Panc1 (cell line): ENCODE data around the gene AGFG1. TPM values are rescaled to one million over a fixed set of nuclear protein-coding genes. Genes with fewer than 3 reads are reported as not detected.

ENCODE experiments used
- ATAC-seq: fragments of 200-7000 bp; cut with Tn5 transposase; 2 replicates; pipeline ENCODE4 v1.9.1; 2020; ENCODE audit warnings: mild to moderate bottlenecking, moderate library complexity
- BruUV-seq: library from RNA; stranded (reverse); fragments of 400-500 nt; replicated peaks from 2 replicates; lab custom pipeline; 2021; lab: Mats Ljungman, UMichigan
- CTCF ChIA-PET: fragments of 300-600 bp; sonication (Branson Sonifier 250); formaldehyde crosslinking; loops from one replicate; lab custom pipeline; 2022; ENCODE audit warnings: antibody characterized with exemption; lab: Charles Lee
- POLR2A ChIA-PET: fragments of 300-600 bp; sonication (Branson Sonifier 250); formaldehyde crosslinking; loops from one replicate; lab custom pipeline; 2022; ENCODE audit warnings: antibody characterized with exemption; lab: Charles Lee
- DNase-seq: peaks from one replicate; pipeline ENCODE4 v3.0.0-alpha.2; 2010; ENCODE audit warnings: low read depth, low spot score
- H3K27ac ChIP-seq: 2 replicates; pipeline ENCODE4 v1.5.1; 2011; ENCODE audit warnings: mild to moderate bottlenecking, low read length, inconsistent platforms
- H3K27me3 ChIP-seq: fragments of 200-500 bp; sonication (Bioruptor generic); 2 replicates; pipeline ENCODE4 v1.6.0; 2014; ENCODE audit warnings: low read length, inconsistent platforms; ENCODE audit not compliant: control insufficient read depth, insufficient read depth
- H3K36me3 ChIP-seq: fragments of 200-500 bp; sonication (Bioruptor generic); 2 replicates; pipeline ENCODE4 v1.5.1; 2014; ENCODE audit warnings: inconsistent platforms, mild to moderate bottlenecking, low read length, moderate library complexity; ENCODE audit not compliant: control insufficient read depth, insufficient read depth
- H3K4me1 ChIP-seq: 2 replicates; pipeline ENCODE4 v1.5.1; 2011; ENCODE audit warnings: inconsistent platforms, mild to moderate bottlenecking, low read length, moderate library complexity; ENCODE audit not compliant: control insufficient read depth, insufficient read depth
- H3K4me3 ChIP-seq, 2 experiments: 2 replicates each; pipeline ENCODE4 v1.5.1; 2011 to 2012; ENCODE audit warnings: low read depth in 2 of 2, low read length in 2 of 2, mild to moderate bottlenecking in 2 of 2, inconsistent platforms in 1 of 2, moderate library complexity in 1 of 2
- H3K9me3 ChIP-seq: fragments of 200-500 bp; sonication (Bioruptor generic); 2 replicates; pipeline ENCODE4 v1.5.1; 2014; ENCODE audit warnings: low read depth, mild to moderate bottlenecking, inconsistent platforms, low read length, moderate library complexity; ENCODE audit not compliant: control insufficient read depth, insufficient read depth
- POLR2AphosphoS5 ChIP-seq: IDR thresholded peaks from 2 replicates; pipeline ENCODE4 v1.6.1; 2012; ENCODE audit warnings: mild to moderate bottlenecking, low read depth, low read length, moderate library complexity
- SIN3A ChIP-seq: IDR thresholded peaks from 2 replicates; pipeline ENCODE4 v1.6.1; 2012; ENCODE audit warnings: low read depth, mild to moderate bottlenecking, low read length, moderate library complexity, borderline replicate concordance; ENCODE audit not compliant: insufficient read depth
- TCF7L2 ChIP-seq: IDR thresholded peaks from 2 replicates; pipeline ENCODE4 v1.6.1; 2011; ENCODE audit warnings: mild to moderate bottlenecking, low read depth, low read length, inconsistent platforms
- in situ Hi-C: cut with HindIII; loops from 2 replicates; pipeline ENCODE4 v1.10.0; 2016; ENCODE audit warnings: low sequenced_read_pairs, low pct_unique_long_range_greater_than_20kb
- intact Hi-C: fragments of 100-400 bp; cut with micrococcal nuclease; formaldehyde crosslinking; loops from one replicate; pipeline ENCODE4 v1.10.0; 2022; ENCODE audit not compliant: unreplicated experiment
- total RNA-seq: library from RNA; stranded (reverse); gene quantifications from one replicate; pipeline ENCODE4 v1.2.1, GENCODE V29; 2021; ENCODE audit not compliant: unreplicated experiment
- TF ChIP-seq, protein P1 (sequence below): fragments of 450-650 bp; IDR thresholded peaks from 2 replicates; pipeline ENCODE4 v1.5.1; 2017; ENCODE audit warnings: mild to moderate bottlenecking
- TF ChIP-seq, protein P2 (sequence below), 2 experiments: IDR thresholded peaks; 2 replicates each; pipeline ENCODE4 v1.6.1; 2011 to 2012; ENCODE audit warnings: low read depth in 2 of 2, control low read depth in 1 of 2, low read length in 1 of 2, mild to moderate bottlenecking in 1 of 2, moderate library complexity in 1 of 2; ENCODE audit not compliant: insufficient read depth in 1 of 2

AGFG1 gene
- total RNA-seq, 1 experiment from 2014 or later, result 98.5 TPM

DNA sequence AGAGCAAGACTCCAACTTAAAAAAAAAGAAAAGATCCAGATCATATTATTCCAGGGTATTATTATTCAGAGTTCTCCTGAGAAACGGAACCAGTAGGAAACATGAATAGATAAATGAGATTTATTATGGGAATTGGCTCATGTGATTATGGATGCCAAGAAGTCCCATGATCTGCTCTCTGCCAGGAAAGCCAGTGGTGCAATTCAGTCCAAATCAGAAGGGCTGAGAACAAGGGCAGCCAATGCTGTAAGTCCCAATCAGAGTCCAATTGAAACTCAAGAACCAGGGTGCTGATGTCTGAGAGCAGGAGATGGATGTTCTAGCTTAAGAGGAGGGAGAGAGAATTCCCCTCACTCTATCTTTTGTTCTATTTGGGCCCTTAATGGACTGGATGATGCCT lies 134.5 kb downstream of the AGFG1 start:
- DNase-seq (no peak), ATAC-seq (no peak)
- H3K27ac ChIP-seq, result no peak overlapping the region
- no peak overlapping the region for H3K4me3 ChIP-seq
- H3K36me3 ChIP-seq, result no peaks in the 10 kb centered on the region
- H3K9me3 ChIP-seq, result no peaks in the 10 kb centered on the region
- no peaks in the 10 kb centered on the region for H3K4me1 ChIP-seq
- H3K27me3 ChIP-seq, result no peaks in the 10 kb centered on the region; the same call in 1 of the 2 replicates
- intact Hi-C loops, result no loop called here
- in situ Hi-C loops, result no loop called here
- POLR2A ChIA-PET, result no interaction called here
- CTCF ChIA-PET, result no interaction called here
- TF ChIP-seq SIN3A, result no peak
- TF ChIP-seq POLR2AphosphoS5, result no peak
- no peak for TF ChIP-seq TCF7L2
- TF ChIP-seq, protein P1, sequence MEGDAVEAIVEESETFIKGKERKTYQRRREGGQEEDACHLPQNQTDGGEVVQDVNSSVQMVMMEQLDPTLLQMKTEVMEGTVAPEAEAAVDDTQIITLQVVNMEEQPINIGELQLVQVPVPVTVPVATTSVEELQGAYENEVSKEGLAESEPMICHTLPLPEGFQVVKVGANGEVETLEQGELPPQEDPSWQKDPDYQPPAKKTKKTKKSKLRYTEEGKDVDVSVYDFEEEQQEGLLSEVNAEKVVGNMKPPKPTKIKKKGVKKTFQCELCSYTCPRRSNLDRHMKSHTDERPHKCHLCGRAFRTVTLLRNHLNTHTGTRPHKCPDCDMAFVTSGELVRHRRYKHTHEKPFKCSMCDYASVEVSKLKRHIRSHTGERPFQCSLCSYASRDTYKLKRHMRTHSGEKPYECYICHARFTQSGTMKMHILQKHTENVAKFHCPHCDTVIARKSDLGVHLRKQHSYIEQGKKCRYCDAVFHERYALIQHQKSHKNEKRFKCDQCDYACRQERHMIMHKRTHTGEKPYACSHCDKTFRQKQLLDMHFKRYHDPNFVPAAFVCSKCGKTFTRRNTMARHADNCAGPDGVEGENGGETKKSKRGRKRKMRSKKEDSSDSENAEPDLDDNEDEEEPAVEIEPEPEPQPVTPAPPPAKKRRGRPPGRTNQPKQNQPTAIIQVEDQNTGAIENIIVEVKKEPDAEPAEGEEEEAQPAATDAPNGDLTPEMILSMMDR, result no peak
- TF ChIP-seq, protein P2, sequence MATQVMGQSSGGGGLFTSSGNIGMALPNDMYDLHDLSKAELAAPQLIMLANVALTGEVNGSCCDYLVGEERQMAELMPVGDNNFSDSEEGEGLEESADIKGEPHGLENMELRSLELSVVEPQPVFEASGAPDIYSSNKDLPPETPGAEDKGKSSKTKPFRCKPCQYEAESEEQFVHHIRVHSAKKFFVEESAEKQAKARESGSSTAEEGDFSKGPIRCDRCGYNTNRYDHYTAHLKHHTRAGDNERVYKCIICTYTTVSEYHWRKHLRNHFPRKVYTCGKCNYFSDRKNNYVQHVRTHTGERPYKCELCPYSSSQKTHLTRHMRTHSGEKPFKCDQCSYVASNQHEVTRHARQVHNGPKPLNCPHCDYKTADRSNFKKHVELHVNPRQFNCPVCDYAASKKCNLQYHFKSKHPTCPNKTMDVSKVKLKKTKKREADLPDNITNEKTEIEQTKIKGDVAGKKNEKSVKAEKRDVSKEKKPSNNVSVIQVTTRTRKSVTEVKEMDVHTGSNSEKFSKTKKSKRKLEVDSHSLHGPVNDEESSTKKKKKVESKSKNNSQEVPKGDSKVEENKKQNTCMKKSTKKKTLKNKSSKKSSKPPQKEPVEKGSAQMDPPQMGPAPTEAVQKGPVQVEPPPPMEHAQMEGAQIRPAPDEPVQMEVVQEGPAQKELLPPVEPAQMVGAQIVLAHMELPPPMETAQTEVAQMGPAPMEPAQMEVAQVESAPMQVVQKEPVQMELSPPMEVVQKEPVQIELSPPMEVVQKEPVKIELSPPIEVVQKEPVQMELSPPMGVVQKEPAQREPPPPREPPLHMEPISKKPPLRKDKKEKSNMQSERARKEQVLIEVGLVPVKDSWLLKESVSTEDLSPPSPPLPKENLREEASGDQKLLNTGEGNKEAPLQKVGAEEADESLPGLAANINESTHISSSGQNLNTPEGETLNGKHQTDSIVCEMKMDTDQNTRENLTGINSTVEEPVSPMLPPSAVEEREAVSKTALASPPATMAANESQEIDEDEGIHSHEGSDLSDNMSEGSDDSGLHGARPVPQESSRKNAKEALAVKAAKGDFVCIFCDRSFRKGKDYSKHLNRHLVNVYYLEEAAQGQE (IDR thresholded peaks at IDR 0.05; ENCODE audit: insufficient read depth in 1 of 2, low read depth in 2 of 2, low read length in 1 of 2), result no peak
- no TSS peak for BruUV-seq

DNA sequence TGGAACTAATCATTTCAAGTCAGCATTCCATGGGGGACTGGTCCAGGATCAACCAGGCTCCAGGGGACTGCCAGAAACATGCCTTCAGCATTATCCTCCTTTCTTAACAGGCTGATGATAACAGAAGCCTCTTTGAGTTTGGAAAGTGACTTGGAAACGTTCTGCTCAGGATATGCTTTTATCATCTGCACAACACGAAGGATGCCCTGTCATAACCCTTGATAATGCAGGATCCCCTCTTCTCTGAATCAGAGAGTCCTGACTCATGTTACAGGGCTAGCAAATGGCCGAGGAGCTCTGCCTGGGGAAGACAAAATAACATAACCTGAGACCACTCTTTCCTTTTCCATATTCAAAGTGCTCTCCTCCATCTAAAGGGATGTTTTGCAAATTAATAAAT lies 136.0 kb downstream of the AGFG1 start:
- CTCF ChIA-PET, result no interaction called here

More for the DNA sequence above, 136.0 kb downstream of the AGFG1 start:
- POLR2A ChIA-PET, result no interaction called here
- Histone ChIP-seq H3K27me3 (no peaks in the 10 kb centered on the region), H3K4me3 (no peak overlapping the region), H3K4me1 (no peaks in the 10 kb centered on the region), H3K36me3 (no peaks in the 10 kb centered on the region), H3K9me3 (no peaks in the 10 kb centered on the region), H3K27ac (no peak overlapping the region)
- ATAC-seq (no peak), DNase-seq (no peak)
- TF ChIP-seq, protein P1, result no peak
- no peak for TF ChIP-seq POLR2AphosphoS5
- TF ChIP-seq, protein P2 (IDR thresholded peaks at IDR 0.05; ENCODE audit: insufficient read depth in 1 of 2, low read depth in 2 of 2, low read length in 1 of 2), result no peak
- TF ChIP-seq TCF7L2, result no peak
- intact Hi-C loops, result no loop called here
- in situ Hi-C loops, result no loop called here
- no TSS peak for BruUV-seq
